MM.1S (cell line): Measurements from ENCODE around the gene DHTKD1.

Experiments used
- EZH2phosphoT487 ChIP-seq: fragments of 300-600 bp; sonication (generic); IDR thresholded peaks from 2 replicates; pipeline ENCODE4 v1.6.1; 2018; ENCODE audit warnings: antibody characterized with exemption, low read length
- TF ChIP-seq, protein P1 (sequence below): fragments of 300-600 bp; sonication (generic); IDR thresholded peaks from 2 replicates; pipeline ENCODE4 v1.5.1; 2016; ENCODE audit warnings: antibody characterized with exemption, low read length, mixed read lengths

DNA sequence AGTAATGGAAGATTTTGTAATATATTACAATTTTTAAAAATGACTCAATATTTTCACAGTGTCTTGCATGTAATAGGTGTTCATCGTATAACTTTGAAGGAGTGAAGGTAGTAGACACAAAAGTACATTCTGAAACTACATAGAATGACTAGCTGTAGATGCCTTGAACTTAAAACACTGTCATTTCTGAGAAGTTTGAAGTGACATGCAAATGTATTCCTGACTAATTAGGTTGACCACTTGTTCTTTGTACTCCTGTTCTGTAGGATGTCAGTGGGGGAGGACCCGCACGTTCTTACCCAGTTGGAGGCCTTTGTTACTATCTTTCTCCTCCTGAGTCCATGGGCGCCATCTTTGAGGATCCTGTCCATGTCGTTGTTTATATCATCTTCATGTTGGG is 91.9 kb downstream of the DHTKD1 start:
- TF ChIP-seq, protein P1, sequence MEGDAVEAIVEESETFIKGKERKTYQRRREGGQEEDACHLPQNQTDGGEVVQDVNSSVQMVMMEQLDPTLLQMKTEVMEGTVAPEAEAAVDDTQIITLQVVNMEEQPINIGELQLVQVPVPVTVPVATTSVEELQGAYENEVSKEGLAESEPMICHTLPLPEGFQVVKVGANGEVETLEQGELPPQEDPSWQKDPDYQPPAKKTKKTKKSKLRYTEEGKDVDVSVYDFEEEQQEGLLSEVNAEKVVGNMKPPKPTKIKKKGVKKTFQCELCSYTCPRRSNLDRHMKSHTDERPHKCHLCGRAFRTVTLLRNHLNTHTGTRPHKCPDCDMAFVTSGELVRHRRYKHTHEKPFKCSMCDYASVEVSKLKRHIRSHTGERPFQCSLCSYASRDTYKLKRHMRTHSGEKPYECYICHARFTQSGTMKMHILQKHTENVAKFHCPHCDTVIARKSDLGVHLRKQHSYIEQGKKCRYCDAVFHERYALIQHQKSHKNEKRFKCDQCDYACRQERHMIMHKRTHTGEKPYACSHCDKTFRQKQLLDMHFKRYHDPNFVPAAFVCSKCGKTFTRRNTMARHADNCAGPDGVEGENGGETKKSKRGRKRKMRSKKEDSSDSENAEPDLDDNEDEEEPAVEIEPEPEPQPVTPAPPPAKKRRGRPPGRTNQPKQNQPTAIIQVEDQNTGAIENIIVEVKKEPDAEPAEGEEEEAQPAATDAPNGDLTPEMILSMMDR = no peak
- TF ChIP-seq EZH2phosphoT487 = no peak
